Activated CD8-positive, alpha-beta memory T cell treated with anti-CD3 and anti-CD28 coated beads for 36 hours (primary cell): ENCODE data around the gene OR6C4. TPM values are rescaled to one million over a fixed set of nuclear protein-coding genes. Genes with fewer than 3 reads are reported as not detected.
"Not testable (repeated sequence)": the region's sequence is repeated elsewhere in the genome, so short reads cannot be mapped to it uniquely, and the experiment has no call there.

Experiments
- CTCF ChIA-PET: fragments of 350-600 bp; sonication (Branson Sonifier 250); formaldehyde crosslinking; loops from one replicate; lab custom pipeline; 2021; ENCODE audit warnings: antibody characterized with exemption; lab: Charles Lee
- POLR2A ChIA-PET: fragments of 350-600 bp; sonication (Branson Sonifier 250); formaldehyde crosslinking; loops from one replicate; lab custom pipeline; 2021; ENCODE audit warnings: antibody characterized with exemption; lab: Charles Lee
- total RNA-seq, 2 experiments: library from RNA; stranded (reverse); gene quantifications; one replicate each; pipeline ENCODE4 v1.2.3, GENCODE V29; 2021

Gene OR6C4
- total RNA-seq = not detected

DNA sequence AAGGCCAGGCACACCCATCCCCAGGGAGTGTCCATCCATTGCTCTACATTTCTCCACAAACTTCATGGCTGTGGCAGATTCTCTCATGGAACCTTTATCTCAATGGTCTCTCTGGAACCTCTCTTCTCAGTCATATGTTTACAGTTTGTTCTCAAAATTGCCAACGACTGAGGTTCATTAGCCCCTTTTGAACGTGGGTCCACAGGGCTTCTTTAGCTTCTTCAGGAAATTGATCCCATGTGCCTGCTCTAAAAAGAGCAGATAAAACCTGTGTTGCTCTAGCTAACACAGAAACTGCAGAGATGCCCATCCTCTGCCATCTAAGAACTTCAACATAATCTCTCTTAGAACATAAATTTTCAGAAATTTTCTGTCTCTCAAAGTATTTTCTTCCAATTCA is at the start of gene OR6C4:
TSS of gene OR6C4 (plus strand) at position 301 of the 400 bp plus-strand sequence. CDS start 1,625 bp downstream, outside the sequence.
- ChIA-PET POLR2A (no interaction called here), CTCF (no interaction called here)

DNA sequence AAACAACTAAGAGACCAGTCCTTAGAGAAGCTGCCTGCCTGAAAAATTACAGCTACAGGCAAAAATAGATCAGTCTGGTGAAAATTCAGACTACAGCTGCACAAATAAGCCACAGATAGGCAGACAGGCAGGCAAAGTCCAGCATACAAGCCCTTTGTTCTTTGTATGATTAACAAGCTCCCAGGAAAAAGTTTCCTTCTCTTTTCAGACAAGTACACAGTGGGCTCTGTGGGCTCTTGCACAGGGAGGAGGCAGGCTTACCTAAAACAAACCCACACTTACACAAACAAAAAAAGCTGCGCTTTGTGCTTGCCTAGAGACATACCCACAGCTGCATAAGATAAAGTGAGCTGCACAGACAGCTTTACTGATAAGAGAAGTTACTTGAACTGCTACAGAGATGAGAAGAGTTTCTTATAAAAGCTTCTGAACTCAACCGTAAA is 49.6 kb upstream of the OR6C4 start:
- ChIA-PET POLR2A (no interaction called here), CTCF (no interaction called here)

DNA sequence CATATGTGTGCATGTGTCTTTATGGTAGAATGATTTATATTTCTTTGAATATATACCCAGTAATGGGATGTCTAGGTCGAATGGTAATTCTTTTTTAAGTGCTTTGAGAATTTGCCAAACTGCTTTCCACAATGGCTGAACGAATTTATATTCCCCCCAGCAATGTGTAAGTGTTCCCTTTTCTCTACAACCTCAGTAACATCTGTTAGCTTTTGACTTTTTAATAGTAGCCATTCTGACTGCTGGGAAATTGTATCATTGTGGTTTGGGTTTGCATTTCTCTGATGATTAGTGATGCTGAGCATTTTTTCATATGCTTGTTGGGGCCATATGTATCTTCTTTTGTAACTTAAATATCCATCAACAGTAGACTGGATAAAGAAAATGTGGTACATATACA is 47.8 kb upstream of the OR6C4 start:
- POLR2A ChIA-PET = no interaction called here
- CTCF ChIA-PET = no interaction called here

DNA sequence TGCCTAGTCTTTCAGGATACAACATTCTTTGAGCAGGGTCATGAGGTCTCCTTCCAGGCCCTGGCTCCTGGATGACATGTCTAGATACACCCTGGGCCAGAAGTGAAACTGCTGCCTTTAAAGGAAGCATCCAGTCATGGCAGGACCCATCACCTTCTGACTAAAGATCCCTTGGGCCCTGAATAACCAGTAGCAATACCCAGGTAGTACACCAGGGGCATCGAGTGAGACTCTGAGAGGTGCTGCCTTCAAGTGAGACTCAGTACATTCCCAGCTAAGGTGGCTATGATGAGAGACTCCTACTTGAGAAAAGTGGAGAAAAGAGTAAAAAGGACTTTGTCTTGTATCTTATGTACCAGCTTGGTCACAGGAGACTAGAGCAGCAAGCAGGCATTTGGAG is 33.7 kb upstream of the OR6C4 start:
- ChIA-PET POLR2A (no interaction called here), CTCF (no interaction called here)

DNA sequence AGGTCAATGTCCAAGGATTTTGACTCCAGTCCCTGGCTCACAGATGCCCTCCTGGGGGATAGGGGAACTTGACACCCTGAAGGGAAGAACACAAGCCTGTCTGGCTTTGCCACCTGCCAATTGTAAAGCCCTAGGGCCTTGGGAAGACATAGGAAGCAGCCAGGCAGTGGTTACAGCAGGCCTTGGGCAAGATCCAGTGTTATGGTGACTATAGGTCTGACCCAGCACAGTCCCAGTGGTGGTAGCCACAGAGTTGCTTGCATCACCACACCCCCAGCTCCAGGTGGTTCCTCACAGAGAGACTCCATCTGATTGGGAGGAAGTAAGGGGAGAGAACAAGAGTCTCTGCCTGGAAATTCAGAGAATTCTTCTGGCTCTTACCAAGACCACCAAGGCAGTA is 33.0 kb upstream of the OR6C4 start:
- ChIA-PET POLR2A (no interaction called here), CTCF (no interaction called here)

DNA sequence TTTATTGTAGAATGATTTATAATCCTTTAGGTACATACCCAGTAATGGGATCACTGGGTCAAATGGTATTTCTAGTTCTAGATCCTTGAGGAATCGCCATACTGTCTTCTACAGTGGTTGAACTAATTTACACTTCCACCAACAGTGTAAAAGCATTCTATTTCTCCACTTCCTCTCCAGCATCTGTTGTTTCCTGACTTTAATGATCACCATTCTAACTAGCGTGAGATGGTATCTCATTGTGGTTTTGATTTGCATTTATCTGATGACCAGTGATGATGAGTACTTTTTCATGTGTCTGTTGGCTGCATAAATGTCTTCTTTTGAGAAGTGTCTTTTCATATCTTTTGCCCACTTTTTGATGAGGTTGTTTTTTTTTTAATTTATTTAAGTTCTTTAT is 1.2 kb upstream of the OR6C4 start:
- POLR2A ChIA-PET, CTCF ChIA-PET: not testable (repeated sequence)

DNA sequence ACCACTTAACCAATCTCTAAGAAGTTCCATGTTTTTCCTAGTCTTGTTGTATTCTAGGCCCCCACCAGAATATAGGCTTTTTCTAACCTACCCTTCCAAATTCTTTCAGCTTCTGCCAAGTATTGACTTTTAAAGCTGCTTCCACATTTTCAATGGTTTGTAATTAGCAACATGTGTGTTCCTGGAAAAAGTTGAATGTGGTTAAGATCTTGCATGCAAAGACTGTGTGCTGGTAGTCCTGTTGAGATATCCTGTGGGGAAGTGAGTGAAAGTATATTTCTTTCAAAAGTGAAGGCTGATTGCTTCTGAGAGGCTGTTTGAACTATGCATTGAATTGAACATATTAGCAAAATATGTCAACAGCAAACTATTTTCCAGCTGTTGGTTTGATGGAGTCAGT is 646 bp upstream of the OR6C4 start:
- ChIA-PET CTCF (no interaction called here), POLR2A (no interaction called here)

DNA sequence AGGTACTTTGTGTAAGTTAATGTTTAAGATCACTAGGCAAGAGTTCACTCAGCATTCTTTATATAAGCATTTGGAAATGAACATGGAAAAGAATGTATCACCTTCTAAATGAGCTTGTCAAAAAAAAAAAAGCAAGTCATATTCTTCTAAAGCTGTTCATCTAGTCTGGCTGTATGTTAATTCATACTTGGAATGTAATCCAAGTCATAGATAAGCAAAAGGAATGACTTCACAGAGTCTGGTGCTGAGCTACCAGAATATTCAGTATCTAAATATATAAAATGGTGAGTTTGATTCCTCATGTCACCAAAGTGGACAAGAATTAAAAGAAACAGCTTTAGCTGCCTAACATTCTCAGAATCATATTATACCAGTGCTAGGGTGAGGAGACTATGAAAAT is 4.9 kb downstream of the OR6C4 start:
- POLR2A ChIA-PET = no interaction called here

DNA sequence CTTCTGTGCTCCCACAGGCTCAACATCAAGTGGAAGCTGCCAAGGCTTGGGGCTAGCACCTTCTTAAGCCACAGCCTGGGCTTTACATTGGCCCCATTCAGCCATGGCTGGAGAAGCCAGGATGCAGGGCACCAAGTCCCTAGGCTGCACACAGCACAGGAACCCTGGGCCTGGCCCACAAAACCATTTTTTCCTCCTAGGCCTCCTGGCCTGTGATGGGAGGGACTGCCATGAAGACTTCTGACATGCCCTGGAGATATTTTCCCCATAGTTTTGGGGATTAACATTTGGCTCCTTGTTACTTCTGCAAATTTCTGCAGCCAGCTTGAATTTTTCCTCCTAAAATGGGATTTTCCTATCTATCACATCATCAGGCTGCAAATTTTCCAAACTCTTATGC is 20.7 kb downstream of the OR6C4 start:
- POLR2A ChIA-PET, CTCF ChIA-PET: not testable (repeated sequence)

More for the DNA sequence above, 4.9 kb downstream of the OR6C4 start:
- CTCF ChIA-PET = no interaction called here

DNA sequence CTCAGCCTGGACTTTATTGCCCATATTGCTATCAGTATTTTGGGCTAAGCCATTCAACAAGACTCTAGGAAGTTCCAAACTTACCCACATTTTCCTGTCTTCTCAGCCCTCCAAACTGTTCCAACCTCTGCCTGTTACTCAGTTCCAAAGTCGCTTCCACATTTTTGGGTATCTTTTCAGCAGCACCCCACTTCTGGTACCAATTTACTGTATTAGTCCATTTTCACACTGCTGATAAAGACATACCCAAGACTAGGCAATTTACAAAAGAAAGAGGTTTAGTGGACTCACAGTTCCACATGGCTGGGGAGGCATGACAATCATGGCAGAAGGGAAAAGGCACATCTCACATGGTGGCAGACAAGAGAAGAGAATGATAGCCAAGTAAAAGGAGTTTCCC is 21.3 kb downstream of the OR6C4 start:
- POLR2A ChIA-PET, CTCF ChIA-PET: not testable (repeated sequence)

DNA sequence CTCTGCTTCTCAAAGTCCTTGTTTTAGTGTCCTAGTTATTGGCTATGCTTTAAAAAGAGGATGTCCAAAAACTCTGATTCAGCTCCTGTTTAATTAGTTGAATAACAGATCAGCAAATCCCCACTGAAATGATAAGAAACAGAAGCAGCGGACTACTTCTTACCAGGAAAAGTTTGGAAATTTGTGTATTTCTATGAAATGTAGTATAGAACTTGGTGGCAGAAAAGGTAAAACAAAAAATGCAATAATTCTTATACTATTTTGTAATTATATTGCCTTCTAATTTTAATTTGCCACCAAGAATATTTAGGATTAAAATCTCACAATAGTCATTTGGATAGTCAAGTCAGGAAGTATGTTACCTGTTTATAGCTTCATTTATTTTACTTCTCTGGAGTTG is 22.8 kb downstream of the OR6C4 start, which contains the start of gene OR2AP1:
TSS of gene OR2AP1 (plus strand) at position 301 of the 400 bp plus-strand sequence. CDS start 1,947 bp downstream, outside the sequence.
- POLR2A ChIA-PET = no interaction called here
- CTCF ChIA-PET = no interaction called here

DNA sequence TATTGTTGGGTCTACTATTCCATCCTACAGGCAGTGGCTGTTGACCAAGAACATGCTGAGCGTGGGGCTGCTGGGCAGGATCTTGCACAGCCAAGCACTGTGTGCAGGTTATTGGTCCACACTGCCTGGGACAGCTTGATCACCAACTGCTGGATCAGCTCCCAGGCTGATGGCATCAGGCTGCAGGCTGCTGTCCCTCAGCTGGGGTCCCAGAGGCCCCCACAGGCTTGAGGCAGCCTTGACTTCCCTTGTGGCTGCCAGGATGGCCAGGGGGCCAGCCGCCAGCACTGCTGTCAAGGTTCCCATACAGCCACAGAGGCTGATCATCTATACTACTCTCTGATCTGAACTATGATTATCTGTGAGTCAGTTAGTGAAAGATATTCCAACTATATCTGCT is 32.7 kb downstream of the OR6C4 start:
- ChIA-PET CTCF (no interaction called here), POLR2A (no interaction called here)

DNA sequence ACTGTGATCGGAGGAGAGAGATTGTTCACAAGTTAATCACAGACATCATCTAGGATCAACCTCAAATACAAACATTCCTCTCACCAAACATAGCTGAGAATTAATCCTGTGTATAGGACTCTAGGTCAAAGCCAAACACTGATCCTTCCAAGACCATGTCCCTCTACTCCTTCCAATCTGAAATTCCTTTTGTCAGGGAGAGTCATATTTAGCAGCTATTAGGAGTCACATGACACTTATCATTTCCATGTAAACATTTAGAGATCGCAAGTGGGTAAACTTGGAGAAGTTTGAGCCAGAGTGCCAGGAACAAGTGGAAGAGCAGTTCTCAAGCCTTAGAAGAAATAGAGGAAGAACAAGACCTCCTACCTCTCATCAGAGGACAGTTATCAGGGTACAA is 36.4 kb downstream of the OR6C4 start:
- ChIA-PET CTCF (no interaction called here), POLR2A (no interaction called here)

DNA sequence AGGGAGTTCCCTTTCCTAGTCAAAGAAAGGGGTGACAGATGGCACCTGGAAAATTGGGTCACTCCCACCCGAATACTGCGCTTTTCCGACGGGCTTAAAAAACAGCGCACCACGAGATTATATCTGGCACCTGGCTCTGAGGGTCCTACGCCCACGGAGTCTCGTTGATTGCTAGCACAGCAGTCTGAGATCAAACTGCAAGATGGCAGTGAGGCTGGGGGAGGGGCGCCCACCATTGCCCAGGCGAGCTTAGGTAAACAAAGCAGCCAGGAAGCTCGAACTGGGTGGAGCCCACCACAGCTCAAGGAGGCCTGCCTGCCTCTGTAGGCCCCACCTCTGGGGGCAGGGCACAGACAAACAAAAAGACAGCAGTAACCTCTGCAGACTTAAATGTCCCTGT is 40.8 kb downstream of the OR6C4 start:
- POLR2A ChIA-PET, CTCF ChIA-PET: not testable (repeated sequence)

Other genes with a start within 250 kb of the OR6C4 start
- not detected for gene OR6C1, start 235.3 kb upstream of the OR6C4 start, total RNA-seq
- gene OR6C3, start 218.9 kb upstream of the OR6C4 start, total RNA-seq = not detected
- not detected for gene OR6C75, start 186.6 kb upstream of the OR6C4 start, total RNA-seq
- not detected for gene OR6C65, start 149.1 kb upstream of the OR6C4 start, total RNA-seq
- gene OR6C76, start 123.3 kb upstream of the OR6C4 start, total RNA-seq = not detected
- not detected for gene OR6C2, start 105.5 kb upstream of the OR6C4 start, total RNA-seq
- gene OR6C70, start 79.5 kb upstream of the OR6C4 start, total RNA-seq = not detected
- gene OR6C68, start 57.2 kb upstream of the OR6C4 start, total RNA-seq = not detected
- gene OR2AP1, start 22.9 kb downstream of the OR6C4 start, total RNA-seq = not detected
- gene OR10P1, start 87.3 kb downstream of the OR6C4 start, total RNA-seq = not detected
- gene ITGA7, start 158.3 kb downstream of the OR6C4 start, total RNA-seq = 1 to 10 TPM; 3.6 to 4.1 TPM
- 10 to 100 TPM; 89.9 to 93.6 TPM for gene BLOC1S1, start 166.4 kb downstream of the OR6C4 start, total RNA-seq
- gene RDH5, start 170.8 kb downstream of the OR6C4 start, total RNA-seq = 1 to 10 TPM; 4.9 to 5.2 TPM
- 100 to 1,000 TPM; 190 to 193 TPM for gene CD63, start 179.4 kb downstream of the OR6C4 start, total RNA-seq
- 10 to 100 TPM; 13.6 to 13.7 TPM for gene GDF11, start 193.5 kb downstream of the OR6C4 start, total RNA-seq